Vagina (tissue), 2 donors: ENCODE data around the gene SPACA4.

Experiments used
- POLR2A ChIP-seq, 2 donors: fragments of 450-650 bp; IDR thresholded peaks; one replicate each; pipeline ENCODE4 v1.6.1; 2017; ENCODE audit warnings: antibody characterized with exemption in 2 of 2, mild to moderate bottlenecking in 2 of 2, moderate library complexity in 2 of 2
- POLR2AphosphoS5 ChIP-seq, 2 donors: sonication (generic); formaldehyde crosslinking; IDR thresholded peaks; one replicate each; pipeline ENCODE4 v1.9.0; 2017; ENCODE audit warnings: antibody characterized with exemption in 2 of 2, mild to moderate bottlenecking in 2 of 2, low read depth in 1 of 2; ENCODE audit not compliant: insufficient read depth in 1 of 2
- TF ChIP-seq, protein P1 (sequence below), 3 experiments: fragments of 450-650 bp in 2 of 3; fragments of 200-600 bp in 1 of 3; sonication (generic) in 1 of 3; IDR thresholded peaks; one replicate each; pipeline ENCODE4 v1.5.1; 2017 to 2019; ENCODE audit warnings: antibody characterized with exemption in 3 of 3, mild to moderate bottlenecking in 2 of 3, moderate library complexity in 2 of 3

DNA sequence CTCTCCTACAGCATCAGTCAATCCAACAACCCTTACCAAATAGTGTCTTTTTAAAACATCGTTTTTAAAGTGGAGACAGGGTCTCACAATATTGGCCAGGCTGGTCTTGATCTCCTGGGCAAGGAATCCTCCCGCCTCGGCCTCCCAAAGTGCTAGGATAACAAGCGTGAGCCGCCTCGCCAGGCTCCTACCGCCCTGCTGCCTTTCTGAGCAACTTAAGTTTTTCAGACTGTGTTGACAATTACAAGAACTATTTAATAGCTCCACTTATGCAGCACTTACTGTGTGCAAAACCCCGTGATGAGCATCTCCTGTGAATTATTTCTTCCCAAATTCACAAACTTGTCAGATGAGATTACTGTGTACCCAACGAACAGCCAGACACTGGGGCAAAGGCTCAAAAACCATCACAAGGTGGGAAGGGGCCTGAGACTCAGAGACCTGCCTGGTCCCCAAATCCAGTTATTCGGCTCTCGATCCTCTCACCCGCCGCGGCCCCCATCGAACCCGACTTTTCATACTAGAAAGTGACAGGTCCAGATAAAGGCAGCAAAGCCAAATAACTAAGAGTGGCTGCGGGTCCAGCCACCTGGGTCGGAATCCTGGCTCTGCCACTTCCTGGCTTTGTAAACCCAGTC lies 11.9 kb downstream of the SPACA4 start:
- TF ChIP-seq, protein P1, sequence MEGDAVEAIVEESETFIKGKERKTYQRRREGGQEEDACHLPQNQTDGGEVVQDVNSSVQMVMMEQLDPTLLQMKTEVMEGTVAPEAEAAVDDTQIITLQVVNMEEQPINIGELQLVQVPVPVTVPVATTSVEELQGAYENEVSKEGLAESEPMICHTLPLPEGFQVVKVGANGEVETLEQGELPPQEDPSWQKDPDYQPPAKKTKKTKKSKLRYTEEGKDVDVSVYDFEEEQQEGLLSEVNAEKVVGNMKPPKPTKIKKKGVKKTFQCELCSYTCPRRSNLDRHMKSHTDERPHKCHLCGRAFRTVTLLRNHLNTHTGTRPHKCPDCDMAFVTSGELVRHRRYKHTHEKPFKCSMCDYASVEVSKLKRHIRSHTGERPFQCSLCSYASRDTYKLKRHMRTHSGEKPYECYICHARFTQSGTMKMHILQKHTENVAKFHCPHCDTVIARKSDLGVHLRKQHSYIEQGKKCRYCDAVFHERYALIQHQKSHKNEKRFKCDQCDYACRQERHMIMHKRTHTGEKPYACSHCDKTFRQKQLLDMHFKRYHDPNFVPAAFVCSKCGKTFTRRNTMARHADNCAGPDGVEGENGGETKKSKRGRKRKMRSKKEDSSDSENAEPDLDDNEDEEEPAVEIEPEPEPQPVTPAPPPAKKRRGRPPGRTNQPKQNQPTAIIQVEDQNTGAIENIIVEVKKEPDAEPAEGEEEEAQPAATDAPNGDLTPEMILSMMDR (IDR thresholded peaks at IDR 0.05), result no peak
- TF ChIP-seq POLR2A (IDR thresholded peaks at IDR 0.05) (no peak), POLR2AphosphoS5 (IDR thresholded peaks at IDR 0.05; ENCODE audit: insufficient read depth in 1 of 2, low read depth in 1 of 2) (no peak)
